ENCODE measurements around the gene TIAM2. TPM values are rescaled to one million over a fixed set of nuclear protein-coding genes. Genes with fewer than 3 reads are reported as not detected.

TIAM2 gene
- total and polyA plus RNA-seq, 10 of the 15 experiments (the other 5 are each of a cell fraction or from before 2014, with no cell fraction given), result 1.1 to 10.5 (median 2.3) TPM

- in situ Hi-C loops (cut with MboI) (no loop called here), intact Hi-C loops (cut with micrococcal nuclease; ENCODE audit: unreplicated experiment) (no loop called here)
- TF ChIP-seq BHLHE40 (IDR thresholded peaks at IDR 0.05; ENCODE audit: borderline replicate concordance in 1 of 2, low read depth in 2 of 2, low read length in 1 of 2), result no peak
- TF ChIP-seq ZZZ3 (IDR thresholded peaks at IDR 0.05; ENCODE audit: control insufficient read depth, insufficient read length, low read depth), result no peak
- TF ChIP-seq, protein P1, sequence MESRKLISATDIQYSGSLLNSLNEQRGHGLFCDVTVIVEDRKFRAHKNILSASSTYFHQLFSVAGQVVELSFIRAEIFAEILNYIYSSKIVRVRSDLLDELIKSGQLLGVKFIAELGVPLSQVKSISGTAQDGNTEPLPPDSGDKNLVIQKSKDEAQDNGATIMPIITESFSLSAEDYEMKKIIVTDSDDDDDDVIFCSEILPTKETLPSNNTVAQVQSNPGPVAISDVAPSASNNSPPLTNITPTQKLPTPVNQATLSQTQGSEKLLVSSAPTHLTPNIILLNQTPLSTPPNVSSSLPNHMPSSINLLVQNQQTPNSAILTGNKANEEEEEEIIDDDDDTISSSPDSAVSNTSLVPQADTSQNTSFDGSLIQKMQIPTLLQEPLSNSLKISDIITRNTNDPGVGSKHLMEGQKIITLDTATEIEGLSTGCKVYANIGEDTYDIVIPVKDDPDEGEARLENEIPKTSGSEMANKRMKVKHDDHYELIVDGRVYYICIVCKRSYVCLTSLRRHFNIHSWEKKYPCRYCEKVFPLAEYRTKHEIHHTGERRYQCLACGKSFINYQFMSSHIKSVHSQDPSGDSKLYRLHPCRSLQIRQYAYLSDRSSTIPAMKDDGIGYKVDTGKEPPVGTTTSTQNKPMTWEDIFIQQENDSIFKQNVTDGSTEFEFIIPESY (IDR thresholded peaks at IDR 0.05), result no peak
- TF ChIP-seq MAX (IDR thresholded peaks at IDR 0.05; ENCODE audit: low read depth, low read length), result no peak
- no peak for TF ChIP-seq MYC (IDR thresholded peaks at IDR 0.05; ENCODE audit: insufficient read depth, insufficient read length, insufficient replicate concordance, low read length, severe bottlenecking)
- TF ChIP-seq HDAC6 (IDR thresholded peaks at IDR 0.05; ENCODE audit: unreplicated experiment), result no peak
- TF ChIP-seq, protein P2, sequence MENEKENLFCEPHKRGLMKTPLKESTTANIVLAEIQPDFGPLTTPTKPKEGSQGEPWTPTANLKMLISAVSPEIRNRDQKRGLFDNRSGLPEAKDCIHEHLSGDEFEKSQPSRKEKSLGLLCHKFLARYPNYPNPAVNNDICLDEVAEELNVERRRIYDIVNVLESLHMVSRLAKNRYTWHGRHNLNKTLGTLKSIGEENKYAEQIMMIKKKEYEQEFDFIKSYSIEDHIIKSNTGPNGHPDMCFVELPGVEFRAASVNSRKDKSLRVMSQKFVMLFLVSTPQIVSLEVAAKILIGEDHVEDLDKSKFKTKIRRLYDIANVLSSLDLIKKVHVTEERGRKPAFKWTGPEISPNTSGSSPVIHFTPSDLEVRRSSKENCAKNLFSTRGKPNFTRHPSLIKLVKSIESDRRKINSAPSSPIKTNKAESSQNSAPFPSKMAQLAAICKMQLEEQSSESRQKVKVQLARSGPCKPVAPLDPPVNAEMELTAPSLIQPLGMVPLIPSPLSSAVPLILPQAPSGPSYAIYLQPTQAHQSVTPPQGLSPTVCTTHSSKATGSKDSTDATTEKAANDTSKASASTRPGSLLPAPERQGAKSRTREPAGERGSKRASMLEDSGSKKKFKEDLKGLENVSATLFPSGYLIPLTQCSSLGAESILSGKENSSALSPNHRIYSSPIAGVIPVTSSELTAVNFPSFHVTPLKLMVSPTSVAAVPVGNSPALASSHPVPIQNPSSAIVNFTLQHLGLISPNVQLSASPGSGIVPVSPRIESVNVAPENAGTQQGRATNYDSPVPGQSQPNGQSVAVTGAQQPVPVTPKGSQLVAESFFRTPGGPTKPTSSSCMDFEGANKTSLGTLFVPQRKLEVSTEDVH (IDR thresholded peaks at IDR 0.05; ENCODE audit: low read depth, partially characterized antibody), result no peak
- Histone ChIP-seq H3K4me2 (ENCODE audit: control insufficient read depth, insufficient read depth) (no peak overlapping the region), H3K9me3 (replicated peaks; ENCODE audit: control insufficient read depth, insufficient read depth, low read length) (no peaks in the 10 kb centered on the region), H3K4me3 (no peak overlapping the region), H2AFZ (ENCODE audit: control insufficient read depth, low read depth, low read length) (no peak overlapping the region), H3K27ac (ENCODE audit: control insufficient read depth, insufficient read depth) (no peak overlapping the region), H3K4me1 (ENCODE audit: control insufficient read depth, insufficient read depth, low read length) (peaks cover 17% of the 10 kb centered on the region), H3K36me3 (ENCODE audit: control insufficient read depth in 2 of 2, insufficient read depth in 2 of 2, low read length in 1 of 2) (peaks cover 16 to 20% of the 10 kb centered on the region in 2 experiments; a peak in 3 of 4 replicates), H4K20me1 (ENCODE audit: control insufficient read depth, insufficient read depth) (no peaks in the 10 kb centered on the region), H3K27me3 (replicated peaks in 1 of 2; ENCODE audit: control insufficient read depth in 2 of 2, insufficient read depth in 2 of 2, low read length in 1 of 2) (no peaks in the 10 kb centered on the region), H3K9ac (ENCODE audit: control insufficient read depth, insufficient read depth, low read length) (no peak overlapping the region), H3K79me2 (ENCODE audit: control insufficient read depth, insufficient read depth, low read length) (no peaks in the 10 kb centered on the region)
- FAIRE-seq, result no peak
- BruUV-seq (replicated peaks), result no TSS peak
- no peak for ATAC-seq
- 88% methylated on average over 5 of the region's 5 CpGs for WGBS (ENCODE audit: insufficient coverage, insufficient replicate concordance, low lambda C conversion rate, missing lambda C conversion rate)
- ChIA-PET CTCF (interaction anchor here (1.2 to 1.3 kb wide), 2 partner anchors 11 to 77 kb away, joined by 3 to 5 read pairs; no protein-coding TSS in a partner anchor), RAD21 (ENCODE audit: unreplicated experiment) (interaction anchor here (1.2 to 3.0 kb wide), 3 partner anchors 12 to 81 kb away, joined by 3 to 13 read pairs (median 4); no protein-coding TSS in a partner anchor), SMC1A (ENCODE audit: uncharacterized antibody, unreplicated experiment) (interaction anchor here (0.7 to 3.6 kb wide), 4 partner anchors 9 to 83 kb away, joined by 3 to 15 read pairs (median 8); no protein-coding TSS in a partner anchor), POLR2A (interaction anchor here (0.6 to 0.7 kb wide), 2 partner anchors 55 to 75 kb away, joined by 4 to 5 read pairs; no protein-coding TSS in a partner anchor)
- DNase-seq (ENCODE audit: low read depth, low spot score), result no peak
Measured at GRCh38 chr6:155259897-155260296, 264.8 kb downstream of the TIAM2 start.

Data from GM12878 (cell line).